ENCODE results near the gene OCRL.

OCRL gene

GRCh38 chrX:129516402-129516801 is 23.7 kb upstream of the OCRL start:
- H3K36me3 ChIP-seq, result no peaks in the 10 kb centered on the region
- TF ChIP-seq CTCF (IDR thresholded peaks at IDR 0.05), result no peak
- peaks cover 12% of the 10 kb centered on the region for H3K27me3 ChIP-seq
- no peak overlapping the region for H3K27ac ChIP-seq
- no peaks in the 10 kb centered on the region for H3K4me1 ChIP-seq (ENCODE audit: control insufficient read depth in 1 of 2, insufficient read depth in 1 of 2, low read depth in 1 of 2, low read length in 1 of 2)
- no peak overlapping the region for H3K4me3 ChIP-seq (ENCODE audit: low read depth in 1 of 2, low read length in 1 of 2)
- H3K9me3 ChIP-seq, result no peaks in the 10 kb centered on the region

GRCh38 chrX:129520151-129520550 is 19.9 kb upstream of the OCRL start:
- Histone ChIP-seq H3K27me3 (peaks cover 50% of the 10 kb centered on the region), H3K27ac (no peak overlapping the region), H3K4me3 (ENCODE audit: low read depth in 1 of 2, low read length in 1 of 2) (no peak overlapping the region), H3K36me3 (no peaks in the 10 kb centered on the region), H3K4me1 (ENCODE audit: control insufficient read depth in 1 of 2, insufficient read depth in 1 of 2, low read depth in 1 of 2, low read length in 1 of 2) (peaks cover 0 to 5% of the 10 kb centered on the region in 2 experiments), H3K9me3 (no peaks in the 10 kb centered on the region)
- TF ChIP-seq CTCF (IDR thresholded peaks at IDR 0.05), result no peak

- TF ChIP-seq CTCF (IDR thresholded peaks at IDR 0.05), result no peak
- Histone ChIP-seq H3K4me3 (ENCODE audit: low read depth in 1 of 2, low read length in 1 of 2) (peak overlapping the region; percentile 50 to 62), H3K4me1 (ENCODE audit: control insufficient read depth in 1 of 2, insufficient read depth in 1 of 2, low read depth in 1 of 2, low read length in 1 of 2) (peaks cover 0 to 5% of the 10 kb centered on the region in 2 experiments), H3K9me3 (no peaks in the 10 kb centered on the region), H3K27me3 (peaks cover 55% of the 10 kb centered on the region), H3K27ac (no peak overlapping the region), H3K36me3 (no peaks in the 10 kb centered on the region)
Observed at GRCh38 chrX:129522184-129523078, 17.6 kb upstream of the OCRL start.

GRCh38 chrX:129523079-129523911 is 16.8 kb upstream of the OCRL start, which contains the start of gene SMARCA1:
TSS of gene SMARCA1 (minus strand) at chrX:129523490. CDS start at chrX:129523370, 120 bp downstream.
- peak within 1 kb of the TSS; percentile 50 to 62 for H3K4me3 ChIP-seq (ENCODE audit: low read depth in 1 of 2, low read length in 1 of 2)
- no peaks in the 10 kb centered on the region for H3K9me3 ChIP-seq
- no peaks in the 10 kb centered on the region for H3K36me3 ChIP-seq
- H3K27me3 ChIP-seq, result peaks cover 55% of the 10 kb centered on the region
- no peak within 1 kb of the TSS for H3K27ac ChIP-seq
- H3K4me1 ChIP-seq (ENCODE audit: control insufficient read depth in 1 of 2, insufficient read depth in 1 of 2, low read depth in 1 of 2, low read length in 1 of 2), result peaks cover 0 to 5% of the 10 kb centered on the region in 2 experiments
- no peak for TF ChIP-seq CTCF (IDR thresholded peaks at IDR 0.05)

GRCh38 chrX:129524250-129524850 is 15.7 kb upstream of the OCRL start:
- H3K4me3 ChIP-seq (ENCODE audit: low read depth in 1 of 2, low read length in 1 of 2), result no peak overlapping the region
- TF ChIP-seq CTCF (IDR thresholded peaks at IDR 0.05), result no peak
- H3K27ac ChIP-seq, result no peak overlapping the region
- H3K4me1 ChIP-seq (ENCODE audit: control insufficient read depth in 1 of 2, insufficient read depth in 1 of 2, low read depth in 1 of 2, low read length in 1 of 2), result peaks cover 0 to 5% of the 10 kb centered on the region in 2 experiments
- H3K27me3 ChIP-seq, result peaks cover 55% of the 10 kb centered on the region
- no peaks in the 10 kb centered on the region for H3K9me3 ChIP-seq
- no peaks in the 10 kb centered on the region for H3K36me3 ChIP-seq

Measured in neutrophil (primary cell).